ENCODE results near the gene GPX5. TPM values are rescaled to one million over a fixed set of nuclear protein-coding genes. Genes with fewer than 3 reads are reported as not detected.

The GPX5 gene
- polyA plus RNA-seq (not detected in 2 replicates), polyA minus RNA-seq (not detected in 2 replicates)

- no peak within 1 kb of the TSS for H3K9ac ChIP-seq (ENCODE audit: low read length)
- H3K4me3 ChIP-seq (ENCODE audit: low read length): no peak within 1 kb of the TSS
- H2AFZ ChIP-seq (ENCODE audit: low read depth, low read length): no peak within 1 kb of the TSS
- H3K27me3 ChIP-seq (ENCODE audit: insufficient read depth, low read depth, low read length): no peaks in the 10 kb centered on the region
- no peaks in the 10 kb centered on the region for H3K36me3 ChIP-seq (ENCODE audit: insufficient read depth, low read length)
- no peaks in the 10 kb centered on the region for H3K79me2 ChIP-seq (replicated peaks; ENCODE audit: insufficient read depth, low read length)
- no peak within 1 kb of the TSS for H3K4me2 ChIP-seq (ENCODE audit: low read length)
- no peaks in the 10 kb centered on the region for H3K9me3 ChIP-seq (ENCODE audit: low read length)
- H3K9me2 ChIP-seq (ENCODE audit: insufficient read depth, low read length): no peaks in the 10 kb centered on the region
- no peaks in the 10 kb centered on the region for H4K20me1 ChIP-seq (ENCODE audit: insufficient read depth)
- TF ChIP-seq POLR2AphosphoS5 (IDR thresholded peaks at IDR 0.05) (no peak), EP300 (conservative IDR thresholded peaks at IDR 0.05; ENCODE audit: poor library complexity, severe bottlenecking) (no peak), EZH2 (IDR thresholded peaks at IDR 0.05; ENCODE audit: borderline replicate concordance, insufficient read depth, low read length, poor library complexity, severe bottlenecking) (no peak), SMC3 (conservative IDR thresholded peaks at IDR 0.05; ENCODE audit: poor library complexity) (no peak), MXI1 (conservative IDR thresholded peaks at IDR 0.05; ENCODE audit: poor library complexity, severe bottlenecking) (no peak)
- H3F3A ChIP-seq (ENCODE audit: insufficient read depth, low read length, poor library complexity, severe bottlenecking): no peaks in the 10 kb centered on the region
- no peak within 1 kb of the TSS for H3K27ac ChIP-seq (ENCODE audit: low read length)
These were observed at the start of gene GPX5 for GRCh38 chr6:28525496-28526039. Gene GPX5 (plus strand): TSS chr6:28525881. CDS start chr6:28526014, 133 bp downstream.

- H3K9me2 ChIP-seq (ENCODE audit: insufficient read depth, low read length): no peaks in the 10 kb centered on the region
- no peak overlapping the region for H3K4me2 ChIP-seq (ENCODE audit: low read length)
- H3F3A ChIP-seq (ENCODE audit: insufficient read depth, low read length, poor library complexity, severe bottlenecking): no peaks in the 10 kb centered on the region
- no peak overlapping the region for H2AFZ ChIP-seq (ENCODE audit: low read depth, low read length)
- H3K36me3 ChIP-seq (ENCODE audit: insufficient read depth, low read length): no peaks in the 10 kb centered on the region
- no peak overlapping the region for H3K27ac ChIP-seq (ENCODE audit: low read length)
- TF ChIP-seq POLR2AphosphoS5 (IDR thresholded peaks at IDR 0.05) (no peak), TAF1 (IDR thresholded peaks at IDR 0.05; ENCODE audit: low read depth) (no peak), CTCF (IDR thresholded peaks at IDR 0.05; ENCODE audit: poor library complexity, severe bottlenecking) (no peak)
- no peaks in the 10 kb centered on the region for H3K9me3 ChIP-seq (ENCODE audit: low read length)
- no peaks in the 10 kb centered on the region for H4K20me1 ChIP-seq (ENCODE audit: insufficient read depth)
- H3K27me3 ChIP-seq (ENCODE audit: insufficient read depth, low read depth, low read length): no peaks in the 10 kb centered on the region
- no peak overlapping the region for H3K9ac ChIP-seq (ENCODE audit: low read length)
- H3K4me3 ChIP-seq (ENCODE audit: low read length): no peak overlapping the region
- no peaks in the 10 kb centered on the region for H3K79me2 ChIP-seq (replicated peaks; ENCODE audit: insufficient read depth, low read length)
These were observed 47.2 kb upstream of the GPX5 start for GRCh38 chr6:28478518-28478917.

GRCh38 chr6:28480253-28480932, 45.3 kb upstream of the GPX5 start:
- no peak for TF ChIP-seq REST (IDR thresholded peaks at IDR 0.05; ENCODE audit: borderline replicate concordance)
- no peak for TF ChIP-seq SMC3 (conservative IDR thresholded peaks at IDR 0.05; ENCODE audit: poor library complexity)
- no peak for TF ChIP-seq POLR2AphosphoS5 (IDR thresholded peaks at IDR 0.05)
- TF ChIP-seq RAD21 (conservative IDR thresholded peaks at IDR 0.05): no peak
- no peak for TF ChIP-seq EP300 (conservative IDR thresholded peaks at IDR 0.05; ENCODE audit: poor library complexity, severe bottlenecking)
- no peak for TF ChIP-seq CTCF (IDR thresholded peaks at IDR 0.05; ENCODE audit: poor library complexity, severe bottlenecking)
- no peak for TF ChIP-seq TAF1 (IDR thresholded peaks at IDR 0.05; ENCODE audit: low read depth)
- Histone ChIP-seq H3F3A (ENCODE audit: insufficient read depth, low read length, poor library complexity, severe bottlenecking) (no peaks in the 10 kb centered on the region), H2AFZ (ENCODE audit: low read depth, low read length) (no peak overlapping the region), H3K79me2 (replicated peaks; ENCODE audit: insufficient read depth, low read length) (no peaks in the 10 kb centered on the region), H3K4me3 (ENCODE audit: low read length) (no peak overlapping the region), H3K36me3 (ENCODE audit: insufficient read depth, low read length) (no peaks in the 10 kb centered on the region), H3K27me3 (ENCODE audit: insufficient read depth, low read depth, low read length) (no peaks in the 10 kb centered on the region), H3K9me3 (ENCODE audit: low read length) (no peaks in the 10 kb centered on the region), H4K20me1 (ENCODE audit: insufficient read depth) (no peaks in the 10 kb centered on the region), H3K9me2 (ENCODE audit: insufficient read depth, low read length) (no peaks in the 10 kb centered on the region), H3K27ac (ENCODE audit: low read length) (no peak overlapping the region), H3K4me2 (ENCODE audit: low read length) (no peak overlapping the region), H3K9ac (ENCODE audit: low read length) (no peak overlapping the region)

Measured in neural cell (in vitro differentiated cells).